Measurements from ENCODE around the gene MED13L. TPM values are rescaled to one million over a fixed set of nuclear protein-coding genes. Genes with fewer than 3 reads are reported as not detected.

The MED13L gene
- total RNA-seq, 1 donor from 2014 or later = 91.5 TPM

GRCh38 chr12:115912440-115912839 is 365.1 kb downstream of the MED13L start:
- DNase-seq (ENCODE audit: low read depth in 2 of 2) = no peak

GRCh38 chr12:115911360-115911759 is 366.1 kb downstream of the MED13L start:
- no peak for DNase-seq (ENCODE audit: low read depth in 2 of 2)

GRCh38 chr12:115910057-115910456 is 367.4 kb downstream of the MED13L start:
- DNase-seq (ENCODE audit: low read depth in 2 of 2) = no peak

Measured in lung microvascular endothelial cell (primary cell).